HG02884 (cell line): ENCODE data around the gene OMA1.
"Not testable (repeated sequence)": the region's sequence is repeated elsewhere in the genome, so short reads cannot be mapped to it uniquely, and the experiment has no call there.

Source experiments
- ATAC-seq: cut with Tn5 transposase; IDR thresholded peaks from one replicate; pipeline ENCODE4 v1.9.1; 2021; ENCODE audit warnings: mild to moderate bottlenecking, moderate library complexity; ENCODE audit not compliant: unreplicated experiment

The OMA1 gene

DNA sequence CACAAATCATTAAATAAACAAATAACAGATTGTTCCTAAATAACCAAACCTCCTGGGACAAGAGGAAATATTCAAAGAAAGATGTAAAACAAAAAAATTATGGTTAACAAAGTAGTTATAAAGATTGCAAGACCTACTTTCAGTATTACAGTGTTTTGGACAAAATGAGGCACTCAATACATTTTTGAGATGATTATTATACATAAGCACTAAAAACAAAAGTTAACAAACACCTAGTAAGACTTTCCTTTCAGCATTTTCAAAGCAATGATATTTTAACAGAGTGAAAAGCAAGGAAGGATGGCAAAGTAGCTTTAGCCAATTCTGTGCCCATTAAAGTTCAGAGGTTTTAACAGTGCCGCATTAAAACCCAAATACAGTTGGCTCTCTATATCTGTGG is 17.2 kb downstream of the OMA1 start:
- ATAC-seq: no peak

DNA sequence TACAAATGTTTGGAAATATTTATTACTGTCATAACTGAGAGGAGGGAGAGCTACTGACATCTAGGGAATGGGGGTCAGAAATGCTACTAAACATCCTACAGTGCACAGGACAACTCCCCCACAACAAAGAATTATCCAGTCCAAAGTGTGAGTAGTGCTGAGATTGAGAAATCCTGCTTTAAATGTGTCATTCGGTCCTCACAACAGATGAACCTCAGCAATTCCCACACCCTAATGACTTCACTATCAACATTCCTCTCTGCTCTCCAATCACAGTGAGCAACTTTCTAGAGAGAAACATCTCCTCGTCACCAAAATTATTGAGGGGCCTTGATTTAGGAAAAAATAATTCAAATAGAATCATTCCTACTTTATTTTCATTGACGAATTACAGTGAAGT is 18.0 kb downstream of the OMA1 start:
- no peak for ATAC-seq

DNA sequence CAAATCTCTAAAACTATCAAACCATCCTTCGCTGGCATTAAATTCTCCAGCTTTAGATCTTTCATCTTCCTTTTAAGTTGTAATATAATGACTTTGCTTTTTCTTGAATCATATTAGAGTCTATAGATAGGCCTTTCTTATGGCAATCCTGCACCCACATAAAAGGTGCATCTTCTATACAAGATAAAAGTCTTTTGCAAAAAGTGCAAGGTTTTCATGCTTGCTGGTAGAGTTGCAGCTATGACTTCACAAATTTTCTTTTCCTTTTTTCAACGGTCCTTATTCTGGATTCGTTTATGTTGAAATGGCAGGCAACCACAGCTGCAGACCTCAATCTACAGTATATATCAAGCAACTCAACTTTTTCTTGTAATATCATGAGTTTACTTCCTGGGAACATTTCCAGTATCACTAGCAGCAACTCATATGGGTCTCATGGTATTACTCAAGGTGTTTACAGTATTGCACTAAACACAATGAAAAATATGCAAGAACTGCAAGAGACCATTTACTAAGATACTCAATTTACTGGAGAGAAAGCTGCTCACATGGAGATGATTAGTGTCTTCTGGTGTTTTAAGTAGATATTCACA is 22.1 kb downstream of the OMA1 start:
- ATAC-seq: no peak

DNA sequence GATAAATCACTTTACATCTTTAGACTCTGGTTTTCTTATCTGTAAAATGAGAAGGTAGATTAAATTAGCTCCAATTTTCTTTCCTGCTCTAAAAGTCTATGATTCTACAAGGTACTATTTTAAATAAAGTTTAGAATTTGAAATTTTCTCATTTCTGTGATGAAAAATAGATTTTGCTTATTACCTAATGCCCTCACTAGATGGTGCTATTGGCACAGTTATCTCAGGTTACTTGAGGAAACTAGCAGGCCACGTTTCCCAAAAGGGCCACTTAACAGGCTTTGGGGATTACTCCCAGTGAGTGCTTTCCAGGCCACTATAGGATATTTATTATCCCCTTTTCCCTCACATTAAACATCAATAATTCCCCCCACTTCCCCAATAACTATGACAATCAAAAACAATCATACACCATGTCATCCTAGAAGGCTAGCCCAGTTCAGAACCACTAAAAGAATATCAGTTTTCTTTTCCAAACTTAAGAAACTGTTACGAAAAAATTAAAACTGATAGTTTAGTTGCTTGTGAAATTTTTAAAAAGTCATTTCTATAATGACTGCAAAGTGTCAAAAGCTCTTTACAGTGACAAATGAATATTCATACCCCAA is 30.6 kb downstream of the OMA1 start:
- no peak for ATAC-seq

DNA sequence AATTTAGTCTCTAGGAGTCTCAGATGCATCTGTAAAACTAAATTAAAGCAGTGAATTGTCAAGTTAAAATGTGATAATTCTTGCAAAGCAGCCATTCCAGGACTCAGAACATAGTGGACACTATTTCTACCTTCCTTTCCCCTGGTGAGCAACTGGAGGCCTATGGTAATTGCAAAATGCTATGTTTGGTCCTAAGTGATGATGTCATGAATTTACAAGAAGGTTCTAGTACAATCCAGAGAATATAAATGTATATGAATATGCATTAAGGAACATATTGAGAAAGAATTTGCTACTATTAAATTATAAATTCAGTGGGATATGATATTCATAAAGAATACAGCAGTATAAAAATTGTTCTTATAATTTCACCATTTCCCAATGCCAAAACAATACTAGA is 32.6 kb downstream of the OMA1 start:
- no peak for ATAC-seq

DNA sequence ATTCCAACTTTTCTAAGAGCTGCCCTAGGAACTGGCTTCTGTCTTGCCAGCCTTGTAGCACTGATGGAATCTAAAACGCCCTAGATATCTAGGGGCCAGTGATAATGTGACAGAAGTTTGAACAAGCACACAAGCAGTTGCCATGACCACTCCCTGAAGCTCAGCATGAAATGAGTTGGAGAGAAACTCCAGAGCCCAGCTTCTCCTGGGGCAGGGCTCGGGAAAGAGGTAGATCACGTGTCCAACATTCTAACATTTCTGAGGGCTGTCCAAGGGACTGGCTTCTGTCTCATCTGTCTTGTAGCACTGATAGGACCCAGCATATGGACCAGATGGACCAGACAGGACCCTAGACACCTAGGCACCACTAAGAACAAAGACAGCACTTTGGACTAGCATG is 37.9 kb downstream of the OMA1 start:
- no peak for ATAC-seq

DNA sequence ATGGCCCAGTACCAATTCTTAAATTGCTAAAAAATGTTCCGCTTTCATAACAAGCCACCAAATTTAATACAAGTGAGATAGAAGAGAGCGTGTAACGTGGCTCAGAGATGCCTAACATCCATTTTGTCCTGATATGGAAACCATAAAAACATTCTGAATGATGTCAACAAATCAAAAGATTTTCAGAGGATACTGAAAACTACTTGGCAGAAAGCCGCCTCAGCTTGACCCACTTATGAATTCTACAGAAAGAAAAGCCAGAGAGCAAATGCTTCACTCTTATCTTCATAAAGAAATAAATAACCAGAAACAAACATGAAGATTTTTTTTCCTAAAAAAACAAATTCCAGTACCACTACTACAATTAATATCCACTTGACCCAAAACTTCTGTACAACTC is 41.2 kb downstream of the OMA1 start:
- ATAC-seq: no peak

DNA sequence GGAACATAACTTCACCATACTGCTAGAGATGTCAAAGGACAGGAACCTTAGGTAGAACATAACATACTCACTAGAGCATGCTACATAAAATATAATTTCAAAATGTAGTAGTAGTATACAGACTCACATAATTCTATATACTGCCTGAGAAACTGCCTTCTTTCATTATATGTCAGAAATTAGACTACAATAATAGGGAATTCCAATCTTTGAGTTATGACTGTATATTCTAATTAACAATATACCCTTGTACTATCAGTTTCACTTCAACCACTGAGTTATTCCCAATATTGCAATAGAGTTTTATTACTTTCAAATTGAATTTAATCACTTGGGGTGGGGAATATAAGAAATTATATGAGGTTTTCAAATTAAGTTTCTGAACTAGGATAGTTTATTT is 44.0 kb downstream of the OMA1 start:
- no peak for ATAC-seq

DNA sequence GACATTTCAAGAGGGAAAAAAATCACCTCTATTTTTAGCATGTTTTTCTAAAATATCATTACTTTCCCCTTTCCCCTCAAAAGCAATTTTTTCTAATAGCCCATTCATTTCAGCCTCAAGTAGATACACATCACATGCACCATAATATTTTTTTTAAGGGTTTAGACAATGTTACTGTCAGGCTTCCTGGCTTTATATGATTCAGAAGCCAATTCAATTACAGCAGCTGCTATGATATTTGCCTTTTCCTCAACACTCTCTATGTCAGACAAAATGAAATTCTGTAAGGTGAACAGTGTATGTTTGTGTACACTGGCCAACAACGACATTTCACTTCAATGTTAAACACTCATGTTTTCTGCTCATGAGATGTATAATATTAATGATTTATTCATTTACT is 46.5 kb downstream of the OMA1 start:
- ATAC-seq: no peak

DNA sequence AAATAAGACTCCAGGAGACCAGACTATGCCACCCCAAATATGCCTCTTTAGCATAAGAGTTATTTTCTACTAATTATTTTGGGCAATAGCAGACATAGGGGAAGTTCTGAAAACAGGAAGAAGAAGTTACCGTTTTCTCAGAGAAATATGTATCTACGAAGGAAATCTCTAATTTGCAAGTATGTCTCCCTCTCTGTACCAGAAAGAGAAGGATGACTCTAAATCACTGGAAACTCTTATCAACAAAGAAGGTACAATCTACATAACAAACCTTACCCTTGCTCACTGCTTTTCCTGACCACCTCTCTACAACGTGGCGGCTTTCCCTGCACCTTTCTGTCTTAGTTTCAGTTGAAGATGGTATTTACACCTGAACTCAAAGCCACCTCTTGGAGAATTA is 49.0 kb downstream of the OMA1 start:
- no peak for ATAC-seq

DNA sequence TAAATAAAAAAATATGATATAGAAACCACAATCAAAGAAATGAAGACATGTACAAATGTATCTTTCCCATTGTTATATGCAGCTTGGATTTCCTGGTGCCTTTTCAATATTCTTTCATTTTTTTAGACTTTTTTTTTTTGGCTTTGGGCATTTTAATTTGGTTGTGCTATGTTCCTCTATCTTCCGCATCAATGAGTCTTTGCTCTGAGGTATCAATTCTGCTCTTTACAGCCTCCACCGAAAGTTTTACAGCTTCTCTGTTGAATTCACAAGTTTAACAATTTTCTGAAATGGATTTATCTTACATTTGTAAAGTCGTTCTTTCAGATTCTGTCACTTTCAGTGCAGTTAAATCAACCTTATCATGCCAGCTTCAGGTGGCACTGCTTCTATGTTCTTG is 50.5 kb downstream of the OMA1 start:
- no peak for ATAC-seq

DNA sequence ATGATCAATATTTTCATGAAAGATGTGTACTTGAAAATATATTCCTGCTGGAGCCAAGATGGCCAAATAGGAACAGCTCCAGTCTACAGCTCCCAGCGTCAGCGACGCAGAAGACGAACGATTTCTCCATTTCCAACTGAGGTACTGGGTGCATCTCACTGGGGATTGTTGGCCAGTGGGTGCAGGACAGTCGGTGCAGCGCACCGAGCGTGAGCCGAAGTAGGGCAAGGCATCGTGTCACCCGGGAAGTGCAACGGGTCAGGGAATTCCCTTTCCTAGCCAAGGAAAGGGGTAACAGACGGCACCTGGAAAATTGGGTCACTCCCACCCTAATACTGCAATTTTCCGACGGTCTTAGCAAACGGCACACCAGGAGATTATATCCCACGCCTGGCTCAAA is 57.6 kb downstream of the OMA1 start:
- not testable (repeated sequence) for ATAC-seq

DNA sequence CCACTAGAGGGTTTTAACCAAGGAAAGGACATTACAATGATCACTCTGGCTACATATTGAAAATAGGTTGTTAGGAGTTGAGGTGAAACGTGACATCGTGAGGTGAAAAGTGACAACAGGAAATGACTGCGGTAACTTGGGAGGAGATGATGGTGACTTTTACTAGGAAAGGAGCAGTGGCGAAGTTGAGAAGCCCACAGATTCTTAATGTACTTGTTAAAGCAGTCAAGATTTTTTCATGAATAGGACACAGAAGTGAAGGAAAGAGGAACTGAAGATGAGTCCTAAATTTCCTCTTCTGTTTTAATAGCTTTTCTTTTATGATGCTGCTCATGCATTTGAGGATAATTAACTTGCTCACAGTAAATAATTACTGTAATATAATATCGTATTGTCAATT is 59.5 kb downstream of the OMA1 start:
- no peak for ATAC-seq

DNA sequence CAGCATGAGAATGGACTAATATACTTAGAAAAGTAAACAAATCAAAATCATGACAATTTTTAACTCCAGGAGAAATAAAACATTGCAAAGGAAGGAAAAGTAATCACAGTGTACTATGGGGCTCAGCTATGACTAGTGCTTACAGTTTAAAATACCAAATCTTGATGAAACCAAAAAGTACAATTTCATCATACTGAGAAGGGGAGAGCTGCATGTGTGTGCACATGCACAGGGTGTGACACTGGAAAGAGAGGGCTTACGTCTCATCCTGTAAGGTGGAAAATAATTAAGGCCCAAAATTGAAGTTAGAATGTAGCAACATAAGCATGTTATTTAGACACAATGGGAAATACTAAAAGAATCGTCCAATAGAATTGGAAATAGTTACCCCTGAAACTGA is 64.6 kb downstream of the OMA1 start:
- ATAC-seq: no peak

DNA sequence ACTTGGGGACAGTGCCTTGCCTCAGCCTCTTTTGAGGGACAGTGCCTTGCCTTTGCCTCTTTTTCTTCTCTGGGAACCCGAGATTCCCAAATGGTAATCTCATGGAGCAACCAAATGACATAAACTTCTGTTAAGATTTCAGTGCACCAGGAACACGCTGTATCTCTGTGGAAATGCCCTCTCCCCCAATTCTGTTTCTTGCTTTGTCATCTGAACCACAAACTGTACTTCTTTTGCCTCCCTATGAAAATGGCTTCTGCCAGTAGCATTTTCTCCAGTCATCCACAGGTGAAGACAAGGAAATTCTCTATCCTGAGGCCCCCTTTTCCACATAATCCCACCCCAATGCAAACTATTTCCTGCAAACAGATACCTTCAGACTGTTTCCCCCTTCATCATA is 66.3 kb downstream of the OMA1 start:
- no peak for ATAC-seq

DNA sequence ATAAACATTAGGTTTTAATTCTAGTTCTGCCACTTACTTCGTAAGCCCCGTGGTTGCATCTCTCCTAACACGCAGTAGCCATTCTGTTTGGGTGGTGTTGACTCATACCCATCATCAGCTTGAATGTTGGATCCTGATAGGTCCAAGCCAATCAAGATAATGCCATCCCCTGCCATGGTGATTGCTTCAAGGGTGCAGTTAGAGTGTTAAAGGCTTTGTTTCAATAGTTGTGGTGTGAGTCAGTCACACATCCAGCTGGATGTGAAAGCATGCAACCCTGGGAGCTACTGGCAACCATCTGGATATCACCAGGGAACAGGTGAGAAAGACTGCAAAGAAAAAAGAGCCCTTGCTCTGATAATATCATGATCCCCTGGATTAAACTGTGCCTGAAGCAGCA is 69.1 kb downstream of the OMA1 start:
- ATAC-seq: no peak

DNA sequence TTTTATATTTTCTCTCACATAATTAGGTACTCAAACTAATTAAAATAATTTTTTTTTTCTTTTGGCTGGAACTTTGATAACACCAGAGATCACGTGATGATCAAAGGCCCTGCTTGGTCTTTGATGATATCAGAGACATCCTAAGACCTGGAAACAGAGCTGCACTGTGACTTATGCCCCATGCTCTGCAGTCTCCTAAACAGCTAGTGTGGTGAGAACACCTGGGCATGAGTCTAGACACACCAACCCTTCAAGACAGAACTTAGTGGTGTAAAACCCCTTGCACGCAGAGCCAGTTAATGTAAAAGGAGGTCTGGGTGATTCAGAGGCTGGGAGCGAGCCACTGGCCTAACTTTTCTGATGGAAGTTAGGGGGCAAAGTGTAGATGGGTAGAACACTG is 70.3 kb downstream of the OMA1 start:
- no peak for ATAC-seq

DNA sequence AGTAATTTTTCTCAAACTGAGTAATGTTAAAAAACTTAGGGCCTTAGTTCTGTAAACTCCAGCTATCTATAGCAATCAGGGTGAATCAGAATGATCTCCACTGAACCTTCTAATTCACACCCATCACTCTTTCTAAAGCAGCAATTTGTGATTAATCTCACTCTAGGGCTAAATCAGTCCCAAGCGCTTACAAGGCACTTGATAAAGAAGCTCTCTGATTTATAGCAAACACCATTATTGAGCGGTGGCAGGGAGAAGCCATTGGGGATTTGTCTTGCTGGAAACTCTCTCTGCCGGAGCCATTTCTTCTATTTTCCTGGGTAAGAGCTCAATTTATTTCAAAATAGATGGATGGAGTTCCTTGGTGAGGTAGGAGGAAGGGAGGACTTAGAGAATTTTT is 77.0 kb downstream of the OMA1 start:
- ATAC-seq: no peak

DNA sequence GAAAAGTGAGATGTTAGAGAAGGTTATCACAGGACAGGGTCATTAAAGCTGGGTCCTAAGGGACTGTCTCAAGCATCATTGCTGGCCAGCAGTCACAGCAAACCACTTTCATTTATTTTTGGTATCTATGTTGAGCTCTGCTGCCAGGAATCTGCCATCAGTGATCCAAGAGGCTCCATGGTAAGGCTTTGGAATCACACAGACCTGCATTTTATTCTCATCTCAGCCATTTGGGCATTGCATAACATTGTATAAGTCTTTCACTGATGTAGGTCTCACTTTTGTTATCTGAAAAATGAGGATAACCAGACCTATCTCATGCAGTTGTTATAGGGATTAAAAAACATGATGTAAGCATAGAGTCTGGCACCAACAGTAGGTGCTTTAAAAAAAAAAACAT is 77.5 kb downstream of the OMA1 start:
- ATAC-seq: no peak

DNA sequence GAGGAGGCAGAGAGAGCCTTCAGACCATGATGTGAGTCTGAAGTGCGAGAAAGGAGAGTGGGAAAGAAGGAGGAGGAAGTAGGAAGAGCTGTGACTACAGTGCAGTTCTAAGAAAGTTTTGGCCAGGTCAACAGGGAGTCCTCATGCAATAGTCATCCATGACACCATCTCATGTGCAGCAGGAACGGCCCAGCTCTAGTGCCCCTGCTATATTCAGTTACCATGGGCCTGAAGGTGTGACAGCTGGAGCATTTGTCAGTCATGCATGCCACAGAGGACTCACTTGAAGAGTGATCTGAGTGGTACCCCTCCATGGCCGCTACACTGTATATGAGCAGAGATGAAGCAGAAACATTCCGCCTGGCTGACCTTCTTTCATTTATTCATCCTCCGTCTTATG is 77.9 kb downstream of the OMA1 start:
- no peak for ATAC-seq

DNA sequence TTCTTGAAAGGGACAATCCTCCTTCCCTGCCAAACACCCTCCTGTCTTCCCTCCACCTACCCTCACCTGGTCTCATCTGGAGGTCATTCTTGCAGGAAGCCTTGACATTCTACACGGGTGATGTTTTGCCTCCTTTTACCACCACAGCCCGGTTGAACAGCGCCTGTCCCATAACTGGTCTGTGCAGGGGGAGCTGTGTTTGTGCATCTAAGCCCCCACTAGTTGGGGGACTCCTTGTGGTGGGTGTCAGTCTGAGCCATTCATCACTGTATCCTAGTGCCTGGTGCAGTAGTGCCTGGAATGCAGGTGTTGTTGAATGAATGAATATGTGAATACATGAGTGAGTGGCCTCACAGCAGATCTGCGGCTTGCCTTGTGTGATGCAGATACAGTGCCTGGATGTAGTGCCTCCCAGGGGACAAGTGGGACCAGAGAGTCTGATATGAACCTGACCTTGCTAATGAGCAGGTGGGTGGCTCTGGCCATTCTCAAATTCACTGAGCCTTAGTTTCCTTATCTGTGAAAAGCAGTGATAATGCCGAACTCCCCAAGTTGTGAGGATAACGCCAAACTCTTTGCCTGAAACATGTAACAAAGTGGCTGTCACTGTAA is 79.8 kb downstream of the OMA1 start:
- ATAC-seq: no peak

DNA sequence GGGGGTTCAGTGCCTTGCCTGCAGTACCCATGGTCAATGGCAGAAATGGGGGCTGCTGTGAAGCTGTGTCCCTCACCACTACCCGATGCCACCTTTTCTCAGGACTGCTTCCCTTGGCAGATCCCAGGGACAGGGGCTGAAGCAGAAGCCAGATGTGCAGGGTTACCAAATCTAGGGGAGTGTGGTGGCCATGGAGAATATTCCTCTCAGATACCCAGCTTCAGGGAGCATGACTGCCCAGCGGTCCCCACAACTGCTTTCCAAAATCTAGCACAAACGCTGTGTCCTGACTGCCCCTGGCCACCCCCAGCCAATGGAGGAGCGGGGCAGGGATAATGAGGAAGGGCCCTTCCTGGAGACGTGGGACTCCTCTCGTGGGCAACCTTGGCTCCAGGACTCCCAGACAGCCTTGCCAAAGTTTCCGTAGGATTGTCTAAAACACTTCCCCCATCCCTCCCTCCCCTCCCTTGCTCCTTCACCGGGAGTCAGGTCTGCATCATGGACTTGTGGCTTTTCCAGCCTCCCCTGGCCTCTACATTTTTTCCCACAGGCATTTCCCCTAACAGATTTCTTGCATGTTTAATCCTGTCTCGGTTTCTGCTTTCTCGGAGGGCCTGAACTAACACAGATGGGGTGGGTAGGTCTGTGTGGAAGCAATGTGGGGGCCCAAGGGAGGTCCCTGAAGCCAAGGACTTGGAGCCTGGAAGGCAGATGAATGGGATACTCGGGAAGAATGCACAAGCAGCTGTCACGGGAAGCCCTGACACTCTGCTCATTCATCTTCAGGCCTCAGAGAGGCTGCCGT is 80.5 kb downstream of the OMA1 start:
- no peak for ATAC-seq
